Ishikawa (cell line): ENCODE measurements around the gene CPNE9.

ENCODE experiments used
- CEBPB ChIP-seq: IDR thresholded peaks from 2 replicates; pipeline ENCODE4 v1.6.1; 2012
- CREB1 ChIP-seq: IDR thresholded peaks from 2 replicates; pipeline ENCODE4 v1.6.1; 2012; ENCODE audit warnings: low read depth
- EGR1 ChIP-seq: IDR thresholded peaks from 2 replicates; pipeline ENCODE4 v1.6.1; 2012
- EP300 ChIP-seq: IDR thresholded peaks from 2 replicates; pipeline ENCODE4 v1.6.1; 2012; ENCODE audit warnings: borderline replicate concordance
- FOXM1 ChIP-seq: IDR thresholded peaks from 2 replicates; pipeline ENCODE4 v1.6.1; 2012; ENCODE audit warnings: low read depth, borderline replicate concordance
- MAX ChIP-seq: IDR thresholded peaks from 2 replicates; pipeline ENCODE4 v1.6.1; 2012
- NFIC ChIP-seq: IDR thresholded peaks from 2 replicates; pipeline ENCODE4 v1.6.1; 2012
- RAD21 ChIP-seq: IDR thresholded peaks from 2 replicates; pipeline ENCODE4 v1.6.1; 2012; ENCODE audit warnings: low read depth
- REST ChIP-seq: IDR thresholded peaks from 2 replicates; pipeline ENCODE4 v1.6.1; 2012; ENCODE audit warnings: low read depth, mild to moderate bottlenecking
- TAF1 ChIP-seq: IDR thresholded peaks from 2 replicates; pipeline ENCODE4 v1.6.1; 2012; ENCODE audit warnings: low read depth, mild to moderate bottlenecking
- TCF12 ChIP-seq: IDR thresholded peaks from 2 replicates; pipeline ENCODE4 v1.6.1; 2012; ENCODE audit warnings: low read depth
- TEAD4 ChIP-seq: IDR thresholded peaks from 2 replicates; pipeline ENCODE4 v1.6.1; 2012
- YY1 ChIP-seq: IDR thresholded peaks from 2 replicates; pipeline ENCODE4 v1.6.1; 2012; ENCODE audit warnings: low read depth
- ZBTB7A ChIP-seq: IDR thresholded peaks from 2 replicates; pipeline ENCODE4 v1.6.1; 2012; ENCODE audit warnings: low read depth

- TF ChIP-seq REST, result no peak
- TF ChIP-seq EP300, result no peak
- no peak for TF ChIP-seq CEBPB
- no peak for TF ChIP-seq TAF1
- no peak for TF ChIP-seq MAX
- no peak for TF ChIP-seq EGR1
- TF ChIP-seq CREB1, result no peak
- TF ChIP-seq RAD21, result no peak
- TF ChIP-seq NFIC, result no peak
- TF ChIP-seq FOXM1, result no peak
- TF ChIP-seq YY1, result no peak
- no peak for TF ChIP-seq ZBTB7A
- TF ChIP-seq TCF12, result no peak
- TF ChIP-seq TEAD4, result no peak
These were observed 1.9 kb upstream of the CPNE9 start for GRCh38 chr3:9701711-9702110.
